Kidney (tissue), 14 donors: ENCODE data around the gene MAP4K1. TPM values are rescaled to one million over a fixed set of nuclear protein-coding genes. Genes with fewer than 3 reads are reported as not detected.

Source experiments
- DNase-seq, 5 donors: peaks; one replicate each; pipeline ENCODE4 v3.0.0-alpha.2; 2013 to 2020
- FAIRE-seq: peaks from 2 replicates; lab custom pipeline; 2012; peaks lifted over from hg19 to GRCh38; lab: Jason Lieb, UNC
- H3K27ac ChIP-seq, 2 donors: one replicate each; pipeline ENCODE4 v1.7.0; 2013; ENCODE audit warnings: low read depth in 2 of 2, low read length in 2 of 2, inconsistent platforms in 1 of 2
- H3K27me3 ChIP-seq: one replicate; pipeline ENCODE4 v1.7.1; 2013; ENCODE audit warnings: low read length, inconsistent platforms; ENCODE audit not compliant: control insufficient read depth, insufficient read depth
- H3K36me3 ChIP-seq, 3 donors: one replicate each; pipeline versions ENCODE4 v1.7.0 to v1.7.1; 2013; ENCODE audit warnings: low read length in 3 of 3, control low read depth in 1 of 3, inconsistent platforms in 1 of 3; ENCODE audit not compliant: insufficient read depth in 3 of 3, control insufficient read depth in 2 of 3
- H3K4me1 ChIP-seq, 3 donors: one replicate each; pipeline versions ENCODE4 v1.7.0 to v1.7.1; 2013; ENCODE audit warnings: low read length in 3 of 3, inconsistent platforms in 1 of 3, low read depth in 1 of 3; ENCODE audit not compliant: control insufficient read depth in 2 of 3, insufficient read depth in 2 of 3
- H3K4me3 ChIP-seq, 3 donors: one replicate each; pipeline versions ENCODE4 v1.7.0 to v1.8.1; 2013; ENCODE audit warnings: low read length in 3 of 3, control low read depth in 1 of 3, inconsistent platforms in 1 of 3
- H3K9ac ChIP-seq, 3 donors: one replicate each; pipeline versions ENCODE4 v1.7.0 to v1.7.1; 2013; ENCODE audit warnings: low read length in 3 of 3, control low read depth in 1 of 3, inconsistent platforms in 1 of 3
- H3K9me3 ChIP-seq, 3 donors: one replicate each; pipeline versions ENCODE4 v1.7.0 to v1.7.1; 2013; ENCODE audit warnings: low read length in 3 of 3, control low read depth in 1 of 3, inconsistent platforms in 1 of 3; ENCODE audit not compliant: control insufficient read depth in 2 of 3, insufficient read depth in 1 of 3
- CTCF ChIP-seq: IDR thresholded peaks from 3 replicates; pipeline ENCODE4 v1.5.1; 2012; ENCODE audit warnings: mild to moderate bottlenecking, moderate library complexity, borderline replicate concordance; ENCODE audit not compliant: insufficient read depth; ENCODE audit errors: extremely low read depth
- intact Hi-C: fragments of 100-400 bp; cut with DNase I; formaldehyde crosslinking; loops from one replicate; pipeline ENCODE4 v1.11.1; 2022
- polyA plus RNA-seq: library from polyadenylated mRNA; stranded (reverse); fragments of 350-450 nt; fragmentation: Illumina TruSeq; extraction: RNeasy Lipid Tissue Mini Kit (QIAGEN cat#74804); gene quantifications from one replicate; pipeline ENCODE4 v1.2.3, GENCODE V29; 2014; ENCODE audit warnings: low read depth, low replicate concordance; ENCODE audit not compliant: insufficient read depth
- total RNA-seq: library from RNA; stranded (reverse); fragmentation: NEBNext Ultra II Directional; extraction: Animal tissue kit (Norgen Biotek cat#: 25700); gene quantifications from one replicate; pipeline ENCODE4 v1.2.1, GENCODE V29; 2021
- donor health status: control.
- donor health status: control.
- donor health status: control.
- donor health status: control.
- donor health status: control.
- donor health status: DM: yes; HTN: yes; CAD: no.
- donor health status: Normal renal cell carcinoma (clear cell type).

The MAP4K1 gene
- total and polyA plus RNA-seq, 2 donors from 2014 or later = 3.9 to 17.7 TPM

DNA sequence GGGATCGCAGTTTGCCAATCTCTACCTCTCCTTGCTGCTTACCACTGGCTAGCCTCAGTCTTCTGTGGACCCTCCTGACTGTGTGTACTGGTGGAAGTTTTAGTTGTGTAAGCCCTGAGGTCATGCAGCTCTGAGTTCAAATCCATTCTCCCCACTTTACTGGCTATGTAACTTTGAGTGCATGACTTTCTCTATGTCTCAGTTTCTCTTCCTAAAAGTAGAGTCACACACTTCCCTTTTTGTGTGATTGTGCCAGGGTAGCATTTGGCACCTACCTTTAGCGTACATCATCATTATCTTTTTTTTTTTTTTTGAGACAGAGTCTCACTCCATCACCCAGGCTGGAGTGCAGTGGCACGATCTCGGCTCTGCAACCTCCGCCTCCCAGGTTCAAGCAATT is 70.3 kb downstream of the MAP4K1 start:
- no peak for TF ChIP-seq CTCF
- Histone ChIP-seq H3K9me3 (no peaks in the 10 kb centered on the region), H3K27ac (no peak overlapping the region), H3K4me3 (no peak overlapping the region), H3K4me1 (no peaks in the 10 kb centered on the region), H3K27me3 (no peaks in the 10 kb centered on the region), H3K9ac (no peak overlapping the region), H3K36me3 (no peaks in the 10 kb centered on the region)
- intact Hi-C loops = no loop called here
- DNase-seq = no peak
- no peak for FAIRE-seq

GRCh38 chr19:38545596-38545995 is 72.2 kb downstream of the MAP4K1 start:
- intact Hi-C loops = no loop called here
- TF ChIP-seq CTCF = no peak
- no peak overlapping the region for H3K27ac ChIP-seq
- no peak overlapping the region for H3K4me3 ChIP-seq
- H3K4me1 ChIP-seq = no peaks in the 10 kb centered on the region
- H3K27me3 ChIP-seq = no peaks in the 10 kb centered on the region
- FAIRE-seq = no peak
- H3K36me3 ChIP-seq = no peaks in the 10 kb centered on the region
- no peaks in the 10 kb centered on the region for H3K9me3 ChIP-seq
- no peak for DNase-seq
- H3K9ac ChIP-seq = no peak overlapping the region

DNA sequence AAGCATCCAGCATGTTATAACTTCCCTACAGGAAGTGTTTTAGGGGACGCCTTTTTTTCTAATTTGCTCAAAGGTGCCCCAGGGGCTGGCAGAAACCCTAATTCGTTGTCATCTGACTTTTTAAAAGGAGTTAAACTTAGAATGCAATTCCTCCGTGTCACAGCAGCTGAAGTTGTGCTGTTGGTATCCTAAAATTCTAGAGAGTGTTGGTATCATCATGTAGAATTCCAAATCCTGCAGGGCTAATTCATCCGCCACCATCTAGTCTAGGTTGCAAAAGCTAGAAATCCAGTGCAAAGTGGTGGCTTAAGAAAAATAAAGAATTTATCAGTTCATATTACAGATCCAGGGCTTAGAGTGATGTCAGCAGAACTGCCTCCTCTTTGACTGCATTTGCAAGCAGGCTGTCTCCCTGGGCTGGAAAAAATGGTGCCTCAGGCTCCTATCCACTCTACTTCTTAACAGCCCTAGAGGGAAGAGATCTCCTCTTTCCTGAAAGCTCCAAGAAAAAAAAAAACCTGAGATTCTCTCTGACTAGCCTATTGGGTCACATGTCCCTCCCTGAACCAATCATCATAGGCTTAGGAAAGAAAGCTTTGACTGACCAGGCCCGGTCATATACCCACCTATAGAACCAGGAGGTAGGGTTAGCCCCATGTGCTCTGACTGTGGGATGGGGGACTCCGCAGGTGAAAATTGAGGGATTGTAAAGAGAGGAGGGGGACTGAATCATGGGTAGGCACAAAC is 73.0 kb downstream of the MAP4K1 start:
- Histone ChIP-seq H3K4me1 (no peaks in the 10 kb centered on the region), H3K4me3 (no peak overlapping the region), H3K27ac (no peak overlapping the region), H3K9me3 (no peaks in the 10 kb centered on the region), H3K9ac (no peak overlapping the region), H3K27me3 (no peaks in the 10 kb centered on the region), H3K36me3 (no peaks in the 10 kb centered on the region)
- DNase-seq = peak in 1 of 5 donors; percentile 81
- no peak for FAIRE-seq
- intact Hi-C loops = no loop called here
- no peak for TF ChIP-seq CTCF
